Measurements from ENCODE around the gene IRF2BP2. TPM values are rescaled to one million over a fixed set of nuclear protein-coding genes. Genes with fewer than 3 reads are reported as not detected.

Gene IRF2BP2
- total and polyA plus RNA-seq, 10 of the 15 experiments (the other 5 are each of a cell fraction or from before 2014, with no cell fraction given), result 7.5 to 114 (median 52.3) TPM

- no peak for TF ChIP-seq PKNOX1 (IDR thresholded peaks at IDR 0.05)
- no peak for TF ChIP-seq GABPA (IDR thresholded peaks at IDR 0.05; ENCODE audit: low read depth)
- no peak for TF ChIP-seq ATF3 (IDR thresholded peaks at IDR 0.05; ENCODE audit: borderline replicate concordance, extremely low read depth, low read depth, low read length)
- TF ChIP-seq HDAC6 (IDR thresholded peaks at IDR 0.05; ENCODE audit: unreplicated experiment), result no peak
- no peak for TF ChIP-seq RUNX3 (IDR thresholded peaks at IDR 0.05; ENCODE audit: low read length)
- no peak for TF ChIP-seq SRF (IDR thresholded peaks at IDR 0.05; ENCODE audit: low read depth in 2 of 2, low read length in 2 of 2)
- no peak for TF ChIP-seq ETV6 (conservative IDR thresholded peaks at IDR 0.05 in 1 of 2, IDR thresholded peaks at IDR 0.05 in 1 of 2; ENCODE audit: borderline replicate concordance in 1 of 2, low read depth in 1 of 2)
- no peak for TF ChIP-seq SUPT20H (IDR thresholded peaks at IDR 0.05; ENCODE audit: borderline replicate concordance, control insufficient read depth, low read depth, low read length)
- TF ChIP-seq EZH2 (IDR thresholded peaks at IDR 0.05; ENCODE audit: borderline replicate concordance, control insufficient read depth, low read depth, low read length), result no peak
- TF ChIP-seq SP1 (IDR thresholded peaks at IDR 0.05; ENCODE audit: low read depth, low read length), result no peak
- TF ChIP-seq NFIC (IDR thresholded peaks at IDR 0.05; ENCODE audit: low read depth, low read length), result no peak
- no peak for TF ChIP-seq RELA (IDR thresholded peaks at IDR 0.05; ENCODE audit: borderline replicate concordance, partially characterized antibody)
- TF ChIP-seq RBBP5 (conservative IDR thresholded peaks at IDR 0.05), result no peak
- TF ChIP-seq ZNF274 (IDR thresholded peaks at IDR 0.05; ENCODE audit: insufficient read depth, insufficient read length), result no peak
- no peak for TF ChIP-seq HCFC1 (IDR thresholded peaks at IDR 0.05; ENCODE audit: low read length)
- TF ChIP-seq CREM (IDR thresholded peaks at IDR 0.05; ENCODE audit: low read depth), result no peak
- no peak for TF ChIP-seq FOXK2 (IDR thresholded peaks at IDR 0.05)
- TF ChIP-seq RFX5 (IDR thresholded peaks at IDR 0.05; ENCODE audit: low read depth, low read length), result no peak
- no peak for TF ChIP-seq MTA3 (IDR thresholded peaks at IDR 0.05; ENCODE audit: borderline replicate concordance, low read length)
- no peak for TF ChIP-seq CBX3 (IDR thresholded peaks at IDR 0.05; ENCODE audit: borderline replicate concordance, low read depth)
- no peak for TF ChIP-seq TBL1XR1 (IDR thresholded peaks at IDR 0.05; ENCODE audit: low read depth, low read length)
- TF ChIP-seq GATAD2B (conservative IDR thresholded peaks at IDR 0.05; ENCODE audit: low read depth), result no peak
- TF ChIP-seq SMC3 (IDR thresholded peaks at IDR 0.05; ENCODE audit: borderline replicate concordance, low read length), result 0 out of 2 replicates have a peak, but pooled peaks have one; percentile 3
- peak; percentile 63 for TF ChIP-seq RELB (IDR thresholded peaks at IDR 0.05; ENCODE audit: low read depth)
- TF ChIP-seq ZNF24 (IDR thresholded peaks at IDR 0.05), result no peak
- TF ChIP-seq RCOR1 (conservative IDR thresholded peaks at IDR 0.05; ENCODE audit: low read depth, low read length), result no peak
- TF ChIP-seq CBFB (IDR thresholded peaks at IDR 0.05; ENCODE audit: low read depth), result no peak
- no peak for TF ChIP-seq NFYA (IDR thresholded peaks at IDR 0.05; ENCODE audit: borderline replicate concordance, low read depth, low read length)
- TF ChIP-seq MXI1 (IDR thresholded peaks at IDR 0.05; ENCODE audit: low read depth, low read length), result peak; percentile 57; the same call in 1 of the 2 replicates
- no peak for TF ChIP-seq TCF3 (IDR thresholded peaks at IDR 0.05; ENCODE audit: borderline replicate concordance, insufficient read depth, low read depth, low read length)
Observed at GRCh38 chr1:234602334-234603220, 7.4 kb downstream of the IRF2BP2 start (continued).
